Measurements from ENCODE around the gene ENPP6.

Gene ENPP6

DNA sequence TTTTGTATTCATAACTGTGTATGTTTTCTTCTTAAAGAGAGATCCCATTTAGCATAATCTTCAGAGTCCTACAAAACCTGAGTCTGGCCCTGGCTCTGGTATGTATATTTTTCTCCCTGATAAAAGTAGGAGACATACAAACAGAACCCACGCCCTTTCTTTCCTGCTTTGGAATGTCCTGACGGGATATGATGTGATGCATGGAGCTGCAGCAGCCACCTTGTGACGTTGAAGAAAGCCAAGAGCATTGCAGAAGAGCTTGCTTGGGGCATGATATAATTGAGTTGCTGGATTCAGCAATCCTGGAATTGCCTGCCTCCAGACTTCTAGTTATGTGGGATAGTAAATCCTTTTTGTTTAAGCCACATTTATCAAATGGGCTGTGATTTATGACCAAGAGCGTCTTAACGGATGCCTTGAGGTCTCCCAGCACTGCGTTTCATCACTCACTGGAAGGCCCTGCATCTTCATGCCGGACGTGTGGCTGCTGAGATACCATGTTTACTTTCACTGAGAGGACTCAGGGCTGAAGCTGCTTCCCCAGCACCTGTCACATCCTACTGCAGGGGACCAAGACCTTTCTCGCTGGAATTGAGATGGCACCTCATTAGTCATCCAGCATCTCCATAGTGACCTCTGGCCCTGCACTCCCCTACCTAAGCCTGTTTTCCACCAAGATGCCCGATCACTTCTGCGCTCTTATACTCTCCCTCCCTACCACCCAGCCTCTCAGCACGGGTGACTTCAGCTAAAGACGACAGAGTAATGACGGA, 107.0 kb downstream of the ENPP6 start:
- no peak for TF ChIP-seq Cebpa-rat (IDR thresholded peaks at IDR 0.05)
- no peak overlapping the region for H3K27ac ChIP-seq
- H3K4me2 ChIP-seq: no peak overlapping the region

DNA sequence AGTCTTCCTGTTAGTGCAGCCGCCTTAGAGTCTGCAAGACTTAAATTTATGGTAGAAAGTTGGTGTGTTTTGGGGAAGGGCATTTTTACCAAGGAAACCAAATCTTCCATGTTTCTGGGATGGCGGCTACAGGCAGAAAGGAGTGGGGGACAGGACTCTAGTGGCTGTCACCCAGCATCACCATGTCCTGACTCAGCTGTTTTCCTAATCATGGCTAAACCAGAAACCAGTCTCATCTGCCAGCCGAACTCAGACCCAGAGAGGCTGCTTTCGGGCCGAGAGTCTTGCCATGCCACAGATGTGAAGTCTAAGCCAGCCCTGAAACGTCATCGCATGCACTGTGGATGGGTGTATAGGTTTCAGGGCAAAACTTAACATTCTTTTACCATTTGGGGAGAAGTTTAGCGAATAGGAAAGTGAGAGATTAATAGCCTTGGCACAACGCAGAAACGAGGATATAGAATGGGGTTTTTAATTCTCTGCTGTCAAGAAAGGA, 109.6 kb downstream of the ENPP6 start:
- peaks cover 0 to 6% (median 0%) of the 10 kb centered on the region in 11 experiments; a peak in 5 of 22 replicates for H3K9me3 ChIP-seq (replicated peaks in 1 of 11)
- H3K4me2 ChIP-seq: no peak overlapping the region
- TF ChIP-seq Cebpa-rat (IDR thresholded peaks at IDR 0.05): no peak
- H3K27me3 ChIP-seq: no peaks in the 10 kb centered on the region
- peaks cover 0 to 4% (median 0%) of the 10 kb centered on the region in 10 experiments; a peak in 1 of 20 replicates for H3K4me1 ChIP-seq
- no peaks in the 10 kb centered on the region for H4K20me1 ChIP-seq
- H3K4me3 ChIP-seq: no peak overlapping the region
- no peak overlapping the region for H3K9ac ChIP-seq
- no peak overlapping the region for H3K27ac ChIP-seq
- no peaks in the 10 kb centered on the region for H3K36me3 ChIP-seq

More for the DNA sequence above, 107.0 kb downstream of the ENPP6 start:
- no peaks in the 10 kb centered on the region for H3K27me3 ChIP-seq
- H3K4me1 ChIP-seq: peaks cover 0 to 5% (median 0%) of the 10 kb centered on the region in 10 experiments; a peak in 5 of 20 replicates
- H3K9me3 ChIP-seq (replicated peaks in 1 of 11): peaks cover 0 to 6% (median 0%) of the 10 kb centered on the region in 11 experiments; a peak in 5 of 22 replicates
- H4K20me1 ChIP-seq: no peaks in the 10 kb centered on the region
- no peaks in the 10 kb centered on the region for H3K36me3 ChIP-seq
- H3K9ac ChIP-seq: no peak overlapping the region
- no peak overlapping the region for H3K4me3 ChIP-seq

DNA sequence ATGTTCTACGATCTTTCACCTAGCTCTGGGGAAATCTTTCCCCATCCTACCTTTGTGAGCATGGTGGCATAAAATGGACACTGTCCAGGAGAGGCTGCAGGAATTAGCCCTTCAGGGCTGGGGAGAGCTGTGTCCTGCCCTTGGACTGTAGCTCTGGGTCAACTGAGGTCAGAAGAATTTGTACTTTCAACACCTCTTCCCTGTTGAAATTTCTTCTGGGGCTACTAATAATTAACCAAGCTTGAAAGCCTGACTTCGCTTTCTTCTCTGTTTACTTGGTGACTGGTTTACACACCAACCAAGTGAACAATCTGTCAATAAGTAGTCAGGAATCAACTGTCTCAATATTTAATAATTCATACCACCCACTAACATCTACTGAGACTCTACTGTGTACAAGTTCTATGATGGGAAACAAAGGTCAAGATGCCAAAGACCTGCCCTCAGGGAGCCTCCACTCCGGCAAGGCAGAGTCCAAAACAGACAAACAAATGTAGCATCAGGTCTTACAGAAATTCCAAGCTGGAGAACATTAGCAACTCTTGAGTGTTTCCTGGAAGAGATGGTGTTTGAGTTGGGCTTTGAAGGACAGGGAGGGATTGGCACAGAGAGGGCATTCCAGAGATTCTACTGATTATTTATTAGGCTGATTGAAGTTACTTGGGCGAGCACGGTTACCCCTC, 113.1 kb downstream of the ENPP6 start:
- no peaks in the 10 kb centered on the region for H3K36me3 ChIP-seq
- no peaks in the 10 kb centered on the region for H3K27me3 ChIP-seq
- H3K4me2 ChIP-seq: no peak overlapping the region
- no peak overlapping the region for H3K27ac ChIP-seq
- no peak overlapping the region for H3K4me3 ChIP-seq
- H3K9me3 ChIP-seq (replicated peaks in 1 of 11): no peaks in the 10 kb centered on the region; a peak in 2 of 22 replicates
- H3K4me1 ChIP-seq: peaks cover 0 to 17% (median 6%) of the 10 kb centered on the region in 10 experiments; a peak in 10 of 20 replicates
- no peak overlapping the region for H3K9ac ChIP-seq
- TF ChIP-seq Cebpa-rat (IDR thresholded peaks at IDR 0.05): no peak
- H4K20me1 ChIP-seq: no peaks in the 10 kb centered on the region

DNA sequence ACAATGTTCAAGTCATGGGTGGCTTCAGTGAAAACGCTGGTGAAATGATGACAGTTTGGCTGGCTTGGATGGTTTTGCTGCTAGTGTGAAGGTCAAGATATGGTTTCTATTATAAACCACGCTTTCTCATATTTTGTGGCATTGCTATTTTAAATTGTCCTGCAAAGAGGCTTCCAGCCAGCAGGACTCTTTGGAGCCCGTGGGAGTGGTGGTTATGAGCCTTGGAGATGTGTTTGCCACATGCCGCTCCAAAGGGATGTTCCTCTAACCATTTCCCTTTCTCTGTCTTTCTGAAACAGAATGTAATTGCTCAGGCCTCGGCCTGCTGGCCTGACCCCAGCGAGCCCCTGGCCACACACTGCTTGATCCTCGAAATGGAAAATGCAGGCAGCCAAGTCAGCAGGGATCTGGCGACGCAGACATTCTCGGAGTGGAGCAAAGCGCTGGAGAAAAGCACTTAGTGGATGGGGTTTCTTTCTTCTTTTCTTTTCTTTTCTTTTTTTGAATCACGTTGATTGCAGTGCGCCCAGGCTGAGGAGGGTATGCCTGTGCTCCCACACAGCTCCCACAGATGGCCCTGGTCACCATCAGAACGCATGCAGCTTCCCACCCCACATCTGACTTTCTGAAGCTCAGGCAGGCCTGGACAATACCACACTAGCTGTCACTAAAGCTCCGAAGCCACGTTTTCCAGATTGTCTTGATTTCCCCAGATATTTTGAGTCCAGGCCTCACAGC, 114.0 kb downstream of the ENPP6 start:
- no peaks in the 10 kb centered on the region; a peak in 2 of 22 replicates for H3K9me3 ChIP-seq (replicated peaks in 1 of 11)
- no peaks in the 10 kb centered on the region for H3K27me3 ChIP-seq
- no peaks in the 10 kb centered on the region for H4K20me1 ChIP-seq
- TF ChIP-seq Cebpa-rat (IDR thresholded peaks at IDR 0.05): no peak
- no peak overlapping the region; a peak in 1 of 22 replicates for H3K4me2 ChIP-seq
- peaks cover 0 to 23% (median 11%) of the 10 kb centered on the region in 10 experiments; a peak in 11 of 20 replicates for H3K4me1 ChIP-seq
- no peaks in the 10 kb centered on the region for H3K36me3 ChIP-seq
- no peak overlapping the region for H3K27ac ChIP-seq
- no peak overlapping the region for H3K9ac ChIP-seq
- no peak overlapping the region for H3K4me3 ChIP-seq

DNA sequence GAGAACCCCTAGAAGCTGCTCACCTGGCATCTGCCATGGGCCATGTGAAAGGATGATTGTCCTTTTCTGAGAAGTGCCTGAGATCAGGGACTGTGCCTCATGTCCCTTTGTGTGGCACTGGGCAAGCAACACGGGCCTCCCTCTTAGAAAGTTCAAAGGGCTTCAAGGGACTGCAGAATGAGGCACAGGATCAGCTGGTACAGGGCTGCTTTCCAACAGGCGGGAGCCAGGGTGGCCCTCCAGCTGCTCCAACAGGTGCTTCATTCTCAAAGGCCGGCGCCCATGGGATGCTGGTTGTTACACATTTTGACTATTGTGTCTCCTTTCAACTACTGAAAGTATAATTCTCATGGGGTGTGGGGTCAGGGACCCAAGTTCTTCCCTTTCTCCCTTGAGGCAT, 114.7 kb downstream of the ENPP6 start:
- Histone ChIP-seq H3K9me3 (replicated peaks in 1 of 11) (no peaks in the 10 kb centered on the region; a peak in 2 of 22 replicates), H3K27ac (no peak overlapping the region), H3K27me3 (no peaks in the 10 kb centered on the region), H4K20me1 (no peaks in the 10 kb centered on the region), H3K4me3 (no peak overlapping the region), H3K4me1 (peaks cover 0 to 23% (median 11%) of the 10 kb centered on the region in 10 experiments; a peak in 11 of 20 replicates), H3K4me2 (peak overlapping the region in 1 of 11 experiments; percentile 8; a peak in 1 of 22 replicates), H3K9ac (no peak overlapping the region), H3K36me3 (no peaks in the 10 kb centered on the region)
- no peak for TF ChIP-seq Cebpa-rat (IDR thresholded peaks at IDR 0.05)

DNA sequence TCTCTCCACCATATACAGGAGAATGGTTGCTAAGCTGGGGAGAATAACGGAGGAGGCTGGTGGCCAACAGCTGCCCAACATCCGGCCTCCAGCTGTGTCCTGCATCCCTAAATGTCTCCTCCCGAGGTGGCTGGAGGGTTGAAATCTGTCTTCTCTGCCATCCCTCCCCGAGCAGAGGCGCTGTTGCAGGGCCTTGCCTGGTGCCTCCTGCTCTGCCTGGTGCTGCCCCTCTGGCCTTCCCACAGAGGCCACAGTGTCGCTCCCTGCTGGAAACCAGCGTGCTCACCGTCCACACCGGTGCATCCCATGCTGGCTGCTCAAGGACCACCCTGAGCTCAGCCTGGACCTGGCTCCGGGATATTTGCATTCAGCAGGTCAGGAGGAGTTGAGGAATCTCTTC, 115.2 kb downstream of the ENPP6 start:
- Histone ChIP-seq H3K36me3 (no peaks in the 10 kb centered on the region), H4K20me1 (no peaks in the 10 kb centered on the region), H3K4me1 (peaks cover 0 to 23% (median 11%) of the 10 kb centered on the region in 10 experiments; a peak in 11 of 20 replicates), H3K4me2 (no peak overlapping the region), H3K9me3 (replicated peaks in 1 of 11) (no peaks in the 10 kb centered on the region; a peak in 2 of 22 replicates), H3K27ac (no peak overlapping the region), H3K4me3 (no peak overlapping the region), H3K27me3 (no peaks in the 10 kb centered on the region), H3K9ac (no peak overlapping the region)
- no peak for TF ChIP-seq Cebpa-rat (IDR thresholded peaks at IDR 0.05)

DNA sequence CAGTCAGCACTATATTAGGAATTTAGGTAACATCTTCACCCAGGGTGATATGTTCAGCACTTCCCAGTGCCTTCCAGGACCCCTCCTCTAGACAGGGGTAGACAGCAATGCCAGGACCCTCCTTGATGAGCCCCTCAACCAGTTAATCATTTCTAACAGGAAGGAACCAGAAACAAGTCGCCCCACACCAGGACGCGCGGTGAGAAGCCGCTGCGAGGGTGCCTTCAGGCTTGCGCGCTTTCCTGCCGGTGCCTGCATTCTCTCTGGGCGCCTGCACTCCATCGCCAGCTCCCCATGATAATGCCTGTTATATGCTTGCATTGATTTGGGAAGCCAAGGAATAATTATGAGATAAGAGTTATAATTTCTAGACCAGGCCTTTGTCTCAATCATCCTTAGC, 116.0 kb downstream of the ENPP6 start:
- Histone ChIP-seq H4K20me1 (no peaks in the 10 kb centered on the region), H3K9ac (no peak overlapping the region), H3K36me3 (no peaks in the 10 kb centered on the region), H3K9me3 (replicated peaks in 1 of 11) (no peaks in the 10 kb centered on the region; a peak in 2 of 22 replicates), H3K4me3 (no peak overlapping the region), H3K27me3 (no peaks in the 10 kb centered on the region), H3K27ac (no peak overlapping the region), H3K4me2 (no peak overlapping the region), H3K4me1 (peaks cover 0 to 23% (median 11%) of the 10 kb centered on the region in 10 experiments; a peak in 11 of 20 replicates)
- TF ChIP-seq Cebpa-rat (IDR thresholded peaks at IDR 0.05): no peak

DNA sequence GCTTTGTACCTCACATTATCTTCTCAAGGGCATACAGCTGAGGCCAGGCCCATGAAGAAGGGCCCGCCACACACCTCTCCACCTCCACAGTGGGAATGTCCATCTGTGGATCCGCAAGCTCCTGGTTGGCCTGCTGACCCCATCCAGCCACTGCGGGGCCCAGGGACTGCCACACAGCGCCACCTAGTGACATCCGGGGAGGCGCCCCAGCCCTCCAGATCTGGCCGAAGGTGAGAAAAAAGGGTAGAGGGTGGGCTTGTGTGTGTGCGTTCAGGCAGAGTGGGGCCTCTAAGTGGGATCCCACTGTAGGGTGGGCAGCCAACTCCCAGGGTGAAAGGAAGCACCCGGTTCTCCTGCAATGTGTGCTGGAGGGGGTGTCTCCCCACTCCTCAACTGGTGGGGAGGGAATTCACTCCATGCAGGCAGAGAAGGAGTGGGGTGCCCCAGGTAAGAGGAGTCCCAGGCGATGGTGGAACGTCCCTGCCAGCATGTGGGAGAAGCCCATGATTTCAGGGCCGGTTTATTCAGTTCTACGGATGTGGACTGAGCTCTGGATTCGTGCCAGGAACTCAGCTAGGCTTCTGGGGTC, 117.3 kb downstream of the ENPP6 start:
- Histone ChIP-seq H3K27me3 (no peaks in the 10 kb centered on the region), H3K4me2 (peak overlapping the region in 6 of 11 experiments; percentile 3 to 27 (median 7); a peak in 7 of 22 replicates), H3K9ac (no peak overlapping the region), H3K9me3 (replicated peaks in 1 of 11) (no peaks in the 10 kb centered on the region), H4K20me1 (no peaks in the 10 kb centered on the region), H3K36me3 (no peaks in the 10 kb centered on the region), H3K4me1 (peaks cover 0 to 23% (median 11%) of the 10 kb centered on the region in 10 experiments; a peak in 11 of 20 replicates), H3K4me3 (no peak overlapping the region), H3K27ac (no peak overlapping the region)
- TF ChIP-seq Cebpa-rat (IDR thresholded peaks at IDR 0.05): no peak

Measured in BLaER1 treated with 17β-estradiol and CSF1 and Interleukin-3, amounts not matched to agents 10 nM and 100 nM (cell line).